Neuronal stem cell (in vitro differentiated cells): ENCODE results near the gene TOB2.

ENCODE experiments used
- DNase-seq: peaks from one replicate; pipeline ENCODE4 v3.0.0-alpha.2; 2013; ENCODE audit warnings: low spot score
- H2AFZ ChIP-seq: one replicate; pipeline ENCODE4 v1.6.1; 2013; ENCODE audit warnings: mild to moderate bottlenecking, low read length, inconsistent platforms
- H2AK5ac ChIP-seq: 2 replicates; pipeline ENCODE4 v1.6.1; 2013; ENCODE audit warnings: low read depth, mild to moderate bottlenecking, inconsistent platforms, low read length, moderate library complexity, mixed read lengths
- H2BK120ac ChIP-seq: 2 replicates; pipeline ENCODE4 v1.6.1; 2013; ENCODE audit warnings: low read depth, mild to moderate bottlenecking, inconsistent platforms, low read length, moderate library complexity, mixed read lengths
- H2BK12ac ChIP-seq: one replicate; pipeline ENCODE4 v1.6.1; 2013; ENCODE audit warnings: low read length, inconsistent platforms
- H2BK15ac ChIP-seq: 2 replicates; pipeline ENCODE4 v1.6.1; 2013; ENCODE audit warnings: mild to moderate bottlenecking, low read length, inconsistent platforms, mixed read lengths
- H2BK5ac ChIP-seq: one replicate; pipeline ENCODE4 v1.6.1; 2013; ENCODE audit warnings: inconsistent platforms, mild to moderate bottlenecking, low read length, moderate library complexity
- H3K14ac ChIP-seq: one replicate; pipeline ENCODE4 v1.6.1; 2013; ENCODE audit warnings: low read length, inconsistent platforms
- H3K18ac ChIP-seq: 2 replicates; pipeline ENCODE4 v1.6.1; 2013; ENCODE audit warnings: low read length, inconsistent platforms
- H3K23ac ChIP-seq: 2 replicates; pipeline ENCODE4 v1.6.1; 2013; ENCODE audit warnings: low read depth, mild to moderate bottlenecking, mixed read lengths, low read length, inconsistent platforms; ENCODE audit not compliant: poor library complexity
- H3K27ac ChIP-seq: replicated peaks from 3 replicates; pipeline ENCODE4 v1.5.1; 2013; ENCODE audit warnings: low read length, inconsistent platforms
- H3K27me3 ChIP-seq, 3 experiments: 2 replicates each; pipeline ENCODE4 v1.6.1; 2013; ENCODE audit warnings: low read length in 3 of 3, mild to moderate bottlenecking in 2 of 3, inconsistent platforms in 1 of 3, low read depth in 1 of 3, mixed read lengths in 1 of 3, moderate library complexity in 1 of 3; ENCODE audit not compliant: control insufficient read depth in 3 of 3, insufficient read depth in 3 of 3
- H3K36me3 ChIP-seq, 2 donors: replicated peaks in 1 of 2; 2 replicates each; pipeline ENCODE4 v1.6.1; 2013; ENCODE audit warnings: low read length in 2 of 2; ENCODE audit not compliant: control insufficient read depth in 2 of 2, insufficient read depth in 2 of 2
- H3K4ac ChIP-seq: 2 replicates; pipeline ENCODE4 v1.6.1; 2013; ENCODE audit warnings: inconsistent platforms, mild to moderate bottlenecking, low read length, moderate library complexity
- H3K4me1 ChIP-seq, 2 donors: 1 replicate in 1 of 2; 2 replicates in 1 of 2; pipeline ENCODE4 v1.6.1; 2013; ENCODE audit warnings: low read length in 2 of 2, low read depth in 1 of 2; ENCODE audit not compliant: control insufficient read depth in 2 of 2, insufficient read depth in 1 of 2
- H3K4me2 ChIP-seq: one replicate; pipeline ENCODE4 v1.6.1; 2013; ENCODE audit warnings: mild to moderate bottlenecking, low read length, inconsistent platforms; ENCODE audit not compliant: insufficient read depth, poor library complexity, severe bottlenecking
- H3K4me3 ChIP-seq, 2 donors: 2 replicates each; pipeline ENCODE4 v1.5.1; 2013; ENCODE audit warnings: low read length in 2 of 2, mild to moderate bottlenecking in 2 of 2, inconsistent platforms in 1 of 2, moderate library complexity in 1 of 2
- H3K79me1 ChIP-seq: one replicate; pipeline ENCODE4 v1.6.1; 2013; ENCODE audit warnings: low read depth, mild to moderate bottlenecking, inconsistent platforms, low read length, moderate library complexity
- H3K9ac ChIP-seq: one replicate; pipeline ENCODE4 v1.6.1; 2013; ENCODE audit warnings: mild to moderate bottlenecking, low read depth, low read length, inconsistent platforms; ENCODE audit not compliant: poor library complexity
- H3K9me3 ChIP-seq, 2 donors: replicated peaks in 1 of 2; 2 replicates each; pipeline versions ENCODE3 to v1.6.1; 2013; ENCODE audit warnings: low read length in 2 of 2, mild to moderate bottlenecking in 2 of 2, inconsistent platforms in 1 of 2, low read depth in 1 of 2, mixed read lengths in 1 of 2, moderate library complexity in 1 of 2; ENCODE audit not compliant: control insufficient read depth in 2 of 2, insufficient read depth in 1 of 2
- H4K8ac ChIP-seq: one replicate; pipeline ENCODE4 v1.6.1; 2013; ENCODE audit warnings: low read depth, mild to moderate bottlenecking, inconsistent platforms, low read length, moderate library complexity
- H4K91ac ChIP-seq: one replicate; pipeline ENCODE4 v1.6.1; 2013; ENCODE audit warnings: low read length, low read depth, mild to moderate bottlenecking, inconsistent platforms; ENCODE audit not compliant: poor library complexity
- WGBS, 2 donors: extraction: QIAGEN DNeasy Blood & Tissue Kit; methylation state at CpG; one replicate each; pipeline ENCODE4 v1.1.7; 2013; ENCODE audit warnings: missing lambda C conversion rate in 2 of 2, mixed read lengths in 1 of 2; ENCODE audit not compliant: insufficient read length in 2 of 2, insufficient replicate concordance in 1 of 2; ENCODE audit errors: extremely low coverage in 2 of 2; 5-methylcytosine and 5-hydroxymethylcytosine counted together

Gene TOB2

DNA sequence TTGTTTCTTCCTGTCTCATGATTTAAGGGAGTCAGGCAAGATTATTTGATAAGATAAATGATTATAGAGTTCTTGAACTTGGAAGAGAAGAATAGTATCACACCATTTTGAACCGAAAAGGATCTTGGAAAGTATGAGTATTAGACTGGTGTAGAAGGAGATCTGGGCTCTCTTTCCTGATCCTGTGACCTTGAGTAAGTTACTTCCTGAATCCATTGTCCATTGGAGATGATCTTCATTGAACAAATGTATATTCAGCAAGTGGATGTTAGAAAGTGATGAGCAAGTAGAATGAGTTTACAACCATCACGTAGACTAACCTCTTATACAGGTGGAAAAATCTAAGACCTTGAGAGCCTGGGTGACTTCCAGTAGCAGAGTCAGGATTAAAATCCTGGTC lies 24.3 kb upstream of the TOB2 start:
- H3K4me2 ChIP-seq = no peak overlapping the region
- H3K27ac ChIP-seq = no peak overlapping the region
- H3K23ac ChIP-seq = no peak overlapping the region
- H2AK5ac ChIP-seq = no peak overlapping the region
- no peak overlapping the region for H2AFZ ChIP-seq
- H2BK12ac ChIP-seq = no peak overlapping the region
- H3K9me3 ChIP-seq = no peaks in the 10 kb centered on the region
- H3K79me1 ChIP-seq = peaks cover 25% of the 10 kb centered on the region
- H4K91ac ChIP-seq = no peak overlapping the region
- no peak overlapping the region for H3K9ac ChIP-seq
- no peaks in the 10 kb centered on the region for H3K27me3 ChIP-seq
- H3K4me3 ChIP-seq = no peak overlapping the region
- no peak overlapping the region for H2BK15ac ChIP-seq
- H3K36me3 ChIP-seq = peaks cover 17 to 32% of the 10 kb centered on the region in 2 donors
- no peak overlapping the region for H2BK5ac ChIP-seq
- H2BK120ac ChIP-seq = no peak overlapping the region
- no peak overlapping the region for H3K14ac ChIP-seq
- no peak overlapping the region for H3K4ac ChIP-seq
- DNase-seq = no peak
- no peak overlapping the region for H3K18ac ChIP-seq
- no CpG with 5 or more reads among the region's 2 CpGs for WGBS, 2 donors
- H3K4me1 ChIP-seq = peaks cover 8 to 15% of the 10 kb centered on the region in 2 donors
- H4K8ac ChIP-seq = no peak overlapping the region

DNA sequence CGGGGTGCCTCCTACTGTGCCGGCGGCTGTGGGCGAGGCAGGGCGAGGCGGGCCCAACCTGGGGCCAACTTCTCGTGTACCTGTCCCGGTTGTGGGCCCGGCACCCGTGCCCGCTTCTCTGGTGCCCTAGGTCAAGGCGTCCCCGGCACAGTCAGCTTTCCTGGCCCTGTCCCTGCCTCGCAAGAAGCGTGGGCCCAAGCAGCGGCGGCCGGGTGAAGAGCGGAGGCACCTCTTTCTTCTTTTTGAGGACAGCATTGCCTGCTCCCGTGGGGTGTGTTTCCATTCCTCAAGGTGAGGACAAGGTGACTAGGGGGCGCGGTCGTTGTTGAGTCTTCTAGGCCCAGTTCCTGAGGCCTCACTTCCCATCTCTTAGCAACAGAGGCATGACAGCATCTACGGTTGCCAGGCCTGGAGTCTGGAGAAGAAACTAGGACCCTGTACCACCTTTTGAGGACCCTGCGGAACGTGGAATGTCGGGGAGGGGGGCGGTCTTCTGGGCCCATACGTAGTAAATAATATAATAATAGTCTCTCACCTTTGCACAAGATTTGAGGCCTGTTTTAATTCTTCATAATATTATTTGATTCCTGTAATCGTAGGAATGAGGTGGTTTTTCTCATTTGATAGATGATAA lies 22.7 kb upstream of the TOB2 start:
- peak overlapping the region; percentile 56 for H3K23ac ChIP-seq
- H3K27ac ChIP-seq = no peak overlapping the region
- no peak overlapping the region for H2AK5ac ChIP-seq
- peak overlapping the region; percentile 91 for H3K9ac ChIP-seq
- peak overlapping the region; percentile 25 for H3K14ac ChIP-seq
- H3K4me1 ChIP-seq = peaks cover 8 to 15% of the 10 kb centered on the region in 2 donors
- no peaks in the 10 kb centered on the region for H3K9me3 ChIP-seq
- H3K18ac ChIP-seq = peak overlapping the region; percentile 79
- no peak overlapping the region for H4K91ac ChIP-seq
- H2BK120ac ChIP-seq = no peak overlapping the region
- no peak overlapping the region for H2BK15ac ChIP-seq
- H3K27me3 ChIP-seq = no peaks in the 10 kb centered on the region
- WGBS, 2 donors = no CpG with 5 or more reads among the region's 30 CpGs
- peak overlapping the region; percentile 94 for H2AFZ ChIP-seq
- H3K36me3 ChIP-seq = peaks cover 27 to 47% of the 10 kb centered on the region in 2 donors
- H2BK12ac ChIP-seq = no peak overlapping the region
- no peak for DNase-seq
- peak overlapping the region; percentile 93 to 95 for H3K4me3 ChIP-seq
- peak overlapping the region; percentile 58 for H3K4me2 ChIP-seq
- peaks cover 25% of the 10 kb centered on the region for H3K79me1 ChIP-seq
- no peak overlapping the region for H3K4ac ChIP-seq
- no peak overlapping the region for H2BK5ac ChIP-seq
- no peak overlapping the region for H4K8ac ChIP-seq

DNA sequence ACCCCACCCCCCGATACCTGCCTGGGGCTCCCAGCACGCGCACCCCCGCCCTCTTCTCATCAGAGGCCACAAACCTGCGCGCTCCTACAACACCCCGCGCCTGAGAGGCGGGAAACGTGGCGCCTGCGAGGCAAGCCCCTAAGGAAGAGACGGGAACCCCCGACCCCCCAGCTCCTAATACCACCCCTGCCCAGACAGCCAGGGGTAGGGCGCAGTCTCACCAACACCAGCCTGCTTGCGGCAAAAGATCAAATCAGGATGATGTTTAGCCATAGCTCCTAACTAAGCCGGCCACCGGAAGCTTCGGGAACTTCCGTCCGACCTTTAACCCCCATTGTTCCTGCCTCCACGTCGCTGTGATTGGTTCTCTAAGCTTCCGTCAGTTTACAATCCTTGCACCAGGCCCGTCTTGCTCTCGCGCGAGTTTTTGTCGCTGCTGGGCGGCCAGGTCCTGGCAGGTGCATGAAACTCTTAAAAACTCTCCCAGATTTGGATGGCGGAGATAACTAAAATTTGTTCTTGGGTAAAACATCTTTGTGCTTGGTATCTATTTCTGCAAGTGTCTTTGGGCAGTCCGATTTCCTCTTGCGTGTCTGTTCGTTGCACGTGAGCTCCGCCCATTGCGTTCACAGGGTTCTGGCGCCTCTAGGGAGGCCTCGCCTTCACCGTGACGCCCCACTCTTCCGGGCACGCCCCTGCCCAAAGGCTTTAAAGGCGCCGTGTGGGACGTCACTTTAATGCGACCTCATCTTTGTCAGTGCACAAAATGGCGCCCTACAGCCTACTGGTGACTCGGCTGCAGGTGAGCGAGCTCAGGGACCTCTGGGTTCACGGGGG lies 22.0 kb upstream of the TOB2 start, which contains the start of the genes ACO2 and PHF5A:
Gene ACO2 (plus strand): TSS at position 737 of the 837 bp plus-strand sequence. CDS start 30 bp downstream, at position 767.
Gene PHF5A (minus strand): TSS at position 312 of the 837 bp plus-strand sequence. CDS start 39 bp downstream, at position 273.
- H4K8ac ChIP-seq = no peak within 1 kb of the TSS
- H3K79me1 ChIP-seq = peaks cover 22% of the 10 kb centered on the region
- peak within 1 kb of the TSS; percentile 66 for H2AK5ac ChIP-seq
- peak within 1 kb of the TSS; percentile 93 to 95 for H3K4me3 ChIP-seq
- H3K27ac ChIP-seq = peak within 1 kb of the TSS; percentile 67
- H2AFZ ChIP-seq = peak within 1 kb of the TSS; percentile 94
- H3K9ac ChIP-seq = peak within 1 kb of the TSS; percentile 91
- H3K14ac ChIP-seq = peak within 1 kb of the TSS; percentile 25
- H2BK12ac ChIP-seq = no peak within 1 kb of the TSS
- DNase-seq = peak; percentile 99
- peak within 1 kb of the TSS; percentile 41 for H3K4ac ChIP-seq
- H3K23ac ChIP-seq = peak within 1 kb of the TSS; percentile 71
- H3K27me3 ChIP-seq = no peaks in the 10 kb centered on the region
- H3K4me2 ChIP-seq = peak within 1 kb of the TSS; percentile 67
- H2BK5ac ChIP-seq = peak within 1 kb of the TSS; percentile 83
- H3K36me3 ChIP-seq = peaks cover 30 to 55% of the 10 kb centered on the region in 2 donors
- no peak within 1 kb of the TSS for H4K91ac ChIP-seq
- H3K4me1 ChIP-seq = peaks cover 8 to 15% of the 10 kb centered on the region in 2 donors
- WGBS, 2 donors = no CpG with 5 or more reads among the region's 51 CpGs
- H2BK120ac ChIP-seq = no peak within 1 kb of the TSS
- no peaks in the 10 kb centered on the region for H3K9me3 ChIP-seq
- H3K18ac ChIP-seq = peak within 1 kb of the TSS; percentile 90
- no peak within 1 kb of the TSS for H2BK15ac ChIP-seq

DNA sequence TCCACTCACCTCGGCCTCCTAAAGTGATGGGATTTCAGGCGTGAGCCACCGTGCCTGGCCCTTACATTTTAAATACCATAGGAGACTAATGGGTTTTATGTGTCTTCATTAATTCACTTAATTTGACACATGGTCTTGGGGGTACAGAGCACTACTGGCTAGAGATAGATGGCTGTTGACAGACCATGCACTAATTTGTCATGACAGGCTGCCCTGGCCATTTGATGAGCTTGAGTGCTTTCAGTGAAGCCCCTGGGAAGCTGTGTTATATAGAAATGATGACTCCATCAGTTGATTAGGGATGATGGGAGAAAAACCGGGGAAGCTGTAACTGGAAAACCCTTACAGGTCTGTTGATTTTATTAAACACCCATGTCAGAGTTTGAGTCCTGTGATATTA lies 15.3 kb upstream of the TOB2 start:
- H2AK5ac ChIP-seq = no peak overlapping the region
- WGBS, 2 donors = no CpG with 5 or more reads among the region's 4 CpGs
- DNase-seq = no peak

More for the DNA sequence above, 15.3 kb upstream of the TOB2 start:
- no peaks in the 10 kb centered on the region for H3K27me3 ChIP-seq
- H3K4ac ChIP-seq = no peak overlapping the region
- H3K36me3 ChIP-seq = peaks cover 40 to 94% of the 10 kb centered on the region in 2 donors
- no peak overlapping the region for H2BK120ac ChIP-seq
- H4K91ac ChIP-seq = no peak overlapping the region
- no peak overlapping the region for H2BK12ac ChIP-seq
- no peak overlapping the region for H3K4me3 ChIP-seq
- H3K79me1 ChIP-seq = peaks cover 8% of the 10 kb centered on the region
- H3K18ac ChIP-seq = no peak overlapping the region
- no peak overlapping the region for H3K27ac ChIP-seq
- H2BK5ac ChIP-seq = no peak overlapping the region
- H3K23ac ChIP-seq = no peak overlapping the region
- no peaks in the 10 kb centered on the region for H3K4me1 ChIP-seq
- H3K14ac ChIP-seq = no peak overlapping the region
- no peak overlapping the region for H2AFZ ChIP-seq
- H3K9me3 ChIP-seq = no peaks in the 10 kb centered on the region
- no peak overlapping the region for H2BK15ac ChIP-seq
- no peak overlapping the region for H3K4me2 ChIP-seq
- no peak overlapping the region for H3K9ac ChIP-seq
- H4K8ac ChIP-seq = no peak overlapping the region
